Activated T-cell treated with anti-CD3 and anti-CD28 coated beads for 1 hour (primary cell): ENCODE results near the gene MAP1A.

Experiments
- DNase-seq: peaks from one replicate; pipeline ENCODE4 v3.0.0-alpha.2; 2020; ENCODE audit warnings: low read depth

MAP1A gene

DNA sequence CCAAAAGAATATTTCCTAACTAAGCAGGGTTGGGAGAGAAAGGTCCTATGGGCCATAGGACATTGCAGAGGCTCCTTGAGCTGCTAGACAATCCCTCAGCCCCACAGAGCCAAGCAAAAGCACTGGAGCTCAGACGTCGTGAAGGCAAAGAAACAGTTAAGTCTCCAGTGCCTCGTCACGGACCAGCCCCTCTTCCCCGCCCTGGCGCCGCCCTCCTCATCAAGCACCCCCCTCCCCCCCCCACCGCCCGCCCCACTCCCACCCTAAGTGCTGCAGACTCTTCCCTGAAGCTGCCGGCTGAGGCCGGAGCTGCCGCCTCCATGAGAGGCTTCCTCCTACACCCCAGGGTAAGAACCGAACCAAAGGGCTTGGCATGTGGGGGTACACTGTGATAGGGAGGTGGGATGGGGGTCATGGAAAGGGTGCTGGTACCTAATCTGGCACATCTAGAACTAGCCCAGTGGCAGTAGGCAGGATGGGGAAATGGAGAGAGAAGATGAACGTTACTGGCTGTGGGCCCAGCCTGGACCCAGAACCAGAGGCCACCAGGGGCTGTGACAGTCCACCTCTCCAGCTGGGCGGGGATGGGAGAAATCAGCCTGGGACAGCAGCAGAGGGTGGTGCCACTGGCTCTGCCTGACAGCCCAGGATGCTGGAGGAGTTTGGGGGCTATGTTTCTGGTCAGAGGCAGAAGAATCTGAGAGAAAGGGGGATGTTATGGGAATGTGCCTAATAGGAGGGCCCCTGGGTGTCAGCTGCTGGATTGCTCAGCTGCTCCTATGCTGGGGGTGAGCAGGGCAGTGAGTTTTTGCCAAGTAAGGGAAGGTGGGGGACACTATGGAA, at the start of gene MAP1A:
Gene MAP1A, plus strand, starts transcription at position 255 of the 843 bp plus-strand sequence. CDS start 3,866 bp downstream, outside the sequence.
- DNase-seq = no peak

DNA sequence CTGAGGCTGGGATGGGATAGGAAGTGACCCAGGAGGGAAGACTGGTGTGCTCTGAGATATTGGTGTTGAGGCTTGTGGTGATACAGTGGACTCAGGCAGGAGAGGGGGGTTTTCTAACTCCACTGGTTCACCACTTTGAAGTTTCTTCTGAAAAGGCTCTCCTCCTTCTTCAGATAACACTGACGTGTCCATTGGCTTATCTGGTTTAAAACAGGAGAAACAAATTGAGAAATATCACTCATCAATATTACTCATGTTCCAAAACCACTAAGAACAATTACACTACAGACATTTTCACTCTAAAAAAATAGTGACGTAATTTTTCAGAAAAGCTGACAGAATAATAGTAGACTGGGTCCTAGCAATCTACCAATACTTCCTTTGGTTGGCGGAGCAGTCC, 47.5 kb upstream of the MAP1A start:
- DNase-seq = no peak

DNA sequence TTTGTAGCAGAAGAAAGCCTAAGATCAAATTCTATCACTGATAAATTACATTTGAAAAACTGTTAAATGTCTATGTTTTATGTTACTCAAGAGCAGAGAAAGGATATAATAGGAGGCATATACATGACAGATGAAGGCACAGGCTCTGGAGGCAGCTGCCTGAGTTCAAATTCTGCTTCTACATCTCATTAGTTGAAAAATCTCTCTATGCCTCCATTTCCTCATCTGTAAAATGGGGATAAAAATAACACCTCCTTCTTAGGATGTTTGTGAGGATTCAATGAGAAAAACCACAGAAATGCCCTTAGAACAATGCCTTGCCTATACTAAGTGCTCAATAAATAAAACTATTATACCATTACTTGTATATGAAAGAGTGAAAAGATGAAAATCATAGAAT, 45.4 kb upstream of the MAP1A start:
- DNase-seq = no peak

DNA sequence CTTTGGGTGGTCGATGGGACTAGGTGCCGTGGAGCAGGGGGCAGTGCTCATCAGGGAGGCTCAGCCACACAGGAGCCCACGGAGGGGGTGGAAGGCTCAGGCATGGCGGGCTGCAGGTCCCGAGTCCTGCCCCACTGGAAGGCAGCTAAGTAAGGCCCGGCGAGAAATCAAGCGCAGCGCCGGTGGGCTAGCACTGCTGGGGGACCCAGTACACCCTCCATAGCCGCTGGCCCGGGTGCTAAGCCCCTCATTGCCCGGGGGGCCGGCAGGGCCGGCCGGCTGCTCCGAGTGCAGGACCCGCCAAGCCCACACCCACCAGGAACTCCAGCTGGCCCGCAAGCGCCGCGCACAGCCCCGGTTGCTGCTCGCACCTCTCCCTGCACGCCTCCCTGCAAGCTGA, 43.5 kb upstream of the MAP1A start:
- no peak for DNase-seq

DNA sequence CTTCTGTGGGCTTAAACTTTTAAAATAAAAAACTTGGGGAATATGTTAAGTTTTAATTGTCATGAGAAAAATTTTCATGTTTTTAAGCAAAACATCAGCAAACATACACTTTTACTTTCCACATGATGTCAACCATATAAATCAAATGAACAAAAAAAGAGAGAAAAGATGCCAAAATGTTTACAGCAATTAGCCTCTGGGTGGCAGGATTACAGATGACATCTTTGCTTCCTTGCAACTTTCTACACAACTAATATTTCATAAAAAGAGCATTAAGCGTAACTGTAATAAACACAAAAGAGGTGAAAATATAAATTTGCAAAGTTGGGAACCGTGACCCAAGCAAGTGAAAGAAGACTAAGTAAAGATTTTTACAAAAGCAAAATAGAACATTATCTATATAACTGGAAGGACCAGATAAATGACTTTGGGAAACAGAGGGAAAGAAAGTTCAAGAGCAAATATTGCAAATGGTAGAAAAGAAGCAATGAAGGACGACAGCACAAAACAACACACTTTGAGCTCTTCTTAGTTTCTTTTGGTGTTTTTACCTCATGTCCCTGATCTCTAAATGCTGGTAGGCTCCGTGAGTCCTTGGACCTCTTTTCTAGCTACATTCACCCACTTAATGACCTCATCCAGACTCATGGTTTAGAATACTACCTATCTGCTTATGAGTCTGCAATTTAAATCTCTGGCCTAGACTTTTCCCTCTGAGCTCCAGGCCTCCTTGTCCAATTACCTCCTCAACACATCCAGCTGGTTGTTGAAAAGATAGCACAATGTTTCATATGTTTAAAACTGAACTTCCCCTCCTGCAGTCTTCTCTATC, 33.9 kb upstream of the MAP1A start:
- no peak for DNase-seq

DNA sequence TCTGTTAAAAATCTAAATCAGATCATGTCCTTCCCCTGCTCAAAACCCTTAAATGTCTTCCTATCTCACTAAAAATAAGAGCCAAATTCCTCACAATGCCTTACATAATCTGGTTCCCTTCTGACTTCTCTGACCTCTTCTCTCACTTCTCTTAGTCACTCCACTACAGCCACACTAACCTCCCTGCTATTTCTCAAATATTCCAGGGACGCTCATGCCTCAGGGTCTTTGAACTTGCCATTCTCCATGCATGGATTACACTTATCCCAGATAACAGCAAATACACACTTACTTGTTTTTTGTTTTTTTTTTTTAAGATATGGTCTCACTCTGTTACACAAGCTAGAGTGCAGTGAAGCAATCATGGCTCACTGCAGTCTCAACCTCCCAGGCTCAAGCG, 33.0 kb upstream of the MAP1A start:
- no peak for DNase-seq

DNA sequence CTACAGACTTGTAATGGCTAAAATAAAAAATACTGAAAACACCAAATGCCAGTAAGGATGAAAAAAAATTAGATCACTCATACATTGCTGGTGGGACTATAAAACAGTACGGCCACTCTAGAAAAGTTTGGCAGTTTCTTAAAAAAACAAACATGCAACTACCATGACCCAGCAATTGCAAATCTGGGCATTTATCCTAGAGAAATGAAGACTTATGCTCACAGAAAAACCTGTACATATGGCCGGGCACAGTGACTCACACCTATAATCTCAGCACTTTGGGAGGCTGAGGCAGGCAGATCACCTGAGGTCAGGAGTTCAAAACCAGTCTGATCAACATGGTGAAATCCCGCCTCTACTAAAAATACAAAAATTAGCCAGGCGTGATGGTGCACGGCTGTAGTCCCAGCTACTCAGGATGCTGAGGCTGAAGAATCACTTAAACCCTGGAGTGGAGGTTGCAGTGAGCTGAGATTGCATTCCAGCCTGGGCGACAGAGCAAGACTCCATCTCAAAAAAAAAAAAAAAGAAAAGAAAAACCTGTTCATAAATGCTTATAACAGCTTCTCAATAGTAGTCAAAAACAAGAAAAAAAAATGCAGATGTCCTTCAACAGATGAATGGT, 30.0 kb upstream of the MAP1A start:
- DNase-seq = no peak

DNA sequence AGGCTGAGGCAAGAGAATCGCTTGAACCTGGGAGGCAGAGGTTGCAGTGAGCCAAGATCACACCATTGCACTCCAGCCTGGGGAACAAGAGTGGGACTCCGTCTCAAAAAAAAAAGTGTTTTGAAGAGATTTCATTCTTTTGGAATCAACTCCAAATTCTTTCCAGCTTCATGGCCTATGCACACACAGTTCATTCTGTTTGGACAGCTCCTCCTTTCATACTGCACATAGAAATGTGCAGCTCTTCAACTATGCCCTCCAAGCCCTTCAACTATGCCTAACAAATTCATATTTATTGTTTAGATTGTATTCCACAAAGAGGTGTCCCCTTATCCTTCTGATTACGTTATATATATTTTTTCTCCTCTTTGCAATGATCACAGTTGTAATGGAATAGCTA, 28.6 kb upstream of the MAP1A start:
- DNase-seq = no peak

DNA sequence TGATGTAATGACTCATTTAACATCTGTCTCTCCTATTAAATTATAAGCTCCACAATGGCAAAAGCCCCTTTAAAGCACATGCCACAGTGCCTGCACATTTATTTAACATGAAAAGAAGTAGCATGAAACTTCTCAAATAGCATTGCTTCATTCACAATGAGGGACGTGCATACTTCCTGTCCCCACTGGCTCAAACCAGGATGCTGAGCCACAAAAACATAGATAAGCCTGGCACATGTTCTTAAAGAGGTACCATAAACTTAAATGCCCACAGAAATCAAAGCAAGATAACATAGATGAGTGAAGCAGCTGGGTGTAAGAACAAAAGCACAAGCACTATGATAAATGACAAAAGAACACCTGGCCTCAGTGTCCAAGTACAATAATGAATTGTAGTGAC, 28.2 kb upstream of the MAP1A start:
- DNase-seq = no peak

DNA sequence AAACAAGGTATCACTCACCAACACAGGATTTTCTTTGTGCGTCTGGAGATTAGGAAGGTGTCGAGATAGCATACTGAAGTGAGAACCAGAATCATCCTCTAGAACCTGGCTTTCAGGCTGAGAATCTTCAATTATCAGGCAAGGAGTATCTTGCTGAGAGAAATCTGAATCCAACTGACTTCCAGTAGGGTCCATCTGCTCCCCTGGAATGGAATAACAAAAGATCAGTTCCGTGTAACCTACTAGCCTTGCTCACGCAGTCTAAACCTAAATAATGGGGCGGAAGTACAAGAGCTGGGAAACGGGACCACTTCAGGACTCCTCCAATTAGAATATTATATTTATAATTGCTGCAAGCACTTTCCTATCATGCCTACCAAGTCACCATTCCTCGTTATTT, 25.1 kb upstream of the MAP1A start:
- no peak for DNase-seq

DNA sequence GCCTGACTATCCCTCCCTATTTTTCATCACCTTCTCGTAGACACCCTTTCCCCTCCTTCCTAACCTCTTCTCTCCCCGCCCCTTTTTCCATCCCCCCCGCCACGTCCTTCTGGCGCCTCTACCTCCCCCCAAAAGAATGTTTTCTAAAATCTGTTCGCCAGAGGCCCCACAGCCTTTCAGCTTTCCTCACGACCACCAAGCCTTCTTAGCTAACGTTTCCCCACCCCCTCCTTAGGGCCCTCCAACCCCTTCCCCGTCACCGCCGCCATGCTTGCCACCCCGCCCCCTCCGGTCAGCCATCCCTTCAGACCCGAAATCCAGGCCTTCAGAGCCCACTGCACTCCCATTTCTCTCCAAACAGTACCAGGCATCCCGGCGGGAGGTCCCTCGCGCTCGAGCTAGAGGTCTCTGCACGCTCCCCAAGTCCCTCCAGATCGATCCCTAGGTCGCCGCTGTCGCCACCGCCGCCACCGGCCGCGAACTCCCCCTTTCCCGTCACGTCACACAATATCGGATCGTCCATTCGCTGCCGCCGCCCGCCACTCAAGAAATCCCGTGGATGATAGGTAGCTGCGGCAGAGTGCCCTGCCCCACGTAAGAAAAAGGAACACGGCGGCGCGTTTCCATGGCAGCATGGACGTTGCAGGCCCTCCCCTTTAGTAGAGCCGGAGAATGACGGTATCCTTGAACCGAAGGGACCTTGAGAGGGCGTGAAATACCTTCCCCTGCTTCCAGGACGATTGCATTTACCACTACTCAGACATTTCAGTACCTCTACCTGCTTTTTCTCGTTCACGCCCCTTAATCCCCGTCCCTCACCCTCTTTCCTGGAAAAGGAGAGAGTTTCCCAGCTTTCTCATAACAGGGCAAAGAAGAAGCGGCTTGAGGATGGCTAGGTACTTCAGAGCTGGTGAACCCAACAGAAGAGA, 24.5 kb upstream of the MAP1A start, which contains the start of gene TP53BP1:
Gene TP53BP1, minus strand, starts transcription at position 484 of the 929 bp plus-strand sequence. Its CDS starts 113 bp downstream, at position 371.
- peak; percentile 91 for DNase-seq

DNA sequence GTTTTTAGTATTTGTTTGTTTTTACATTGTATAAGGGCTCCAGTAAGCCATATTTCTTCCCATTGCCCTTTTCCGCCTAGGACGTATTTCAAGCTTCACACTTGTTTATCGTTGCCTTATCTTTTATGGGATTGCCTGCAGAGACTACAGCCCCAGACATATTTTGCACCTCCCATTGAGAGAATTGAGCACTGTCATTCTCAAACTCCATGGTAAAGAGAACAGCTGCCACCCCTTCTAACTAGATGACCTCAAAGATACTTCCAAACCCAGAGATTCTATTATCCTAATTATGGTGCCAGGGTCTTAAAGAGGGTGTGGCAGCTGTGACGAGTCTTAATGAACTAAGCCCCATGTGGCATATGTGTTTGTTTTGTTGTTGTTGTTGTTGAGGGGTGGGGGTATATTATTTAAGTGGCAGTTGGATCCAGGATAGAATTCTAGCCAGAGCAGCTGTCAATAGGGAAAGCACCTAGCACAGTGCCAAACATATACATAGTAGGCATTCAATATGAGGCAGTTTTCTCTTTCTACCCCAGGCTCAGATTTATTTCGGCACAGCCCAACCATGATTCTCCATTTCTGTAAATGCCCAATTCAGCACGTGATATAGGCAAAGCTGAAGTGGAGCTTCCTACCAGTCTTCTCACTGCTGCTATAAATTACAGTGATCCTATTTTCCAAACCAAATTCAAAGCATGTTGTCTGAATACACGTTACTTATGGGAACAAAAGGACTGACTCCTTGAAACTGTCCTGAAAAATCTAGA, 23.5 kb upstream of the MAP1A start:
- no peak for DNase-seq

DNA sequence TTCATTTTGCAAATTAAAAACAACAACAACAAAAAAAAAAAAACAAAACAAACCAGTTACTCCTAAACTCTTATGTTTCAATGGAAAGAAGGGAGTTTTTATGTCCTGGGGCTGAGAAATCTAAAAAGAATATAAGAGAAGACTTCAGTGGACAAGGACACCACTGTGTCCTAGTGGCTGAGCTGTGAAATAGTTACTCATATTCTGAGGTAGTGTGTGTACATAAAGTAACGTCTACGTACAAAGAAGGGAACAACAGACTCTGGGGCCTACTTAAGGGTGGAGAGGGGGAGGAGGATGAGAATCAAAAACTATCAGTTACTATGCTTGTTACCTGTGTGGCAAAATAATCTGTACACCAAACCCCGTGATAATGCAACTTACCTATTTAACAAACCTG, 18.4 kb upstream of the MAP1A start:
- no peak for DNase-seq

DNA sequence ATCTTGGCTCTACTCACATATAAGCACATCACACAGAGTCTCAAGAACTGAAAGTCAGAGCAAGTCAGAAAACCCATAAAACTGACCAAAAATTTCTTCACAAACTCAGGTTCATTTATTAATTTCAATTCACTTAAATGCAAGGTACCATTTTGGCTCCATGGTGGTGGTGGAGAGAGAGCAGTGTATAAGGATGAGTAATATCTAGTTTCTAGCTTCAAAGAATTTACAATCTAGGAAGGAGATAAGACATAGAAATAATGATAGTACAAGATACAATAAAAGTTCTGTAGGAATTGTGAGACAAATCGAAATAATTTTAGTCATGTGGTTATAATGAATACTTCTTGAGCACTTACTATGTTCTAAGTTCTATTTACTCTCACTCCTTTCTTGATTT, 17.8 kb upstream of the MAP1A start:
- no peak for DNase-seq

DNA sequence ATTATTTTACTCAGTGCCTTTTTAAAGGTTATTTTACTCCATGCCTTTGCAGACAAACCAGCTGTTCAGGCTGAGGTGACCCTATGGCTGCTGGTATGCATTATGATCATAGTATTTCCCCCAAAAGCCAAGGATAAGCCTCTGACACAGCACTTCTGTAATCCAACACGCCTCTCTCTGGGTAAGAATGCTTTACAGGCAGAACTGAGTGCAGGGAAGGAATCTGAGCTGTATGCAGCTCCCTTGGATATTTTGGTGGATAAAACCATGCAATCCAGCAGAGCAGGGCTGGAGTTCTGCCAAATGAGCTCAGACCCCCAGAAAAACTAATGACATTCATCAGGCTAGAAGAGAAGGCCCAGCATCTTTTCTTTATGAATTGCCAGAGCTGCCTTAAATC, 11.7 kb upstream of the MAP1A start:
- DNase-seq = no peak

DNA sequence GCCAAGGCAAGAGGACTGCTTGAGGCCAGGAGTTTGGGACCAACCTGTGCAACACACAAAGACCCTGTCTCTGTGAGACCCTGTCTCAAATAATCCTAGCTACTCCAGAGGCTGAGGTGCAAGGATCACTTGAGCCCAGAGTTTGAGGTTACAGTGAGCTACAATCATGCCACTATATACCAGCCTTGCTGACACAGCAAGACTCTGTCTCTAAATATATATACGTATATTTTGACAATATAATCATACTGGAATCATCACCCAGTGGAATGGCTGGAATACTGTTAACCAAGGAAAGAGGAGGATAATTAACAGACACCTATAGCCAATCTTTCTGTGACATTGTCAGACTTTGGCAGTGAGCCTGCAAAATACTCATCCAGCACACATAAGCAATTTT, 9.0 kb upstream of the MAP1A start:
- DNase-seq = no peak

DNA sequence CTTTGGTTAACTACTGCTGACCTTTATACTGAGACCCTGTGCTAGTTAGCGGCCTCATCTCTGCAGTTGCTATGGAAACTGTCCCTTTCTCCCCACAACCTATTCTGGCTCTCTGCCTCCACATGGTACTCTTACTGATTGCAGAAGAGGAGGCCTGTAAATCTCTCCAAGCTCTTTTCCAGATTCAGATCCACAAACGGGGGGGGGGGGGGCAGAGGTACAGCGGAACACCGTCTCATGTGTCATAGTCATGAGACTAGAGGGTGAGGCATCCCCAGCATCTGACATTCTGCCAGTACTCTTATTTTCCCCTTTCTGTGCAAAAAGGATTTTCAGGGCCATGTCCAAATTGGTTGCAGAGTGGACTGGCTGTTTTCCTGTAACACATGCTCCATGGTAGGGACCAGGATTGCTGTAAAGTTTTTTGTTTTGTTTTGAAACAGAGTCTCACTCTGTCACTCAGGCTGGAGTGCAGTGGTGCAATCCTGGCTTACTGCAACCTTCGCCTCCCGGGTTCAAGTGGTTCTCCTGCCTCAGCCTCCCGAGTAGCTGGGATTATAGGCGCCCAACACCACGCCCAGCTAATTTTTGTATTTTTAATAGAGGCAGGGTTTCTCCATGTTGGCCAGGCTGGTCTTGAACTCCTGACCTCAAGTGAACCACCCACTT, 8.3 kb upstream of the MAP1A start:
- DNase-seq = no peak

DNA sequence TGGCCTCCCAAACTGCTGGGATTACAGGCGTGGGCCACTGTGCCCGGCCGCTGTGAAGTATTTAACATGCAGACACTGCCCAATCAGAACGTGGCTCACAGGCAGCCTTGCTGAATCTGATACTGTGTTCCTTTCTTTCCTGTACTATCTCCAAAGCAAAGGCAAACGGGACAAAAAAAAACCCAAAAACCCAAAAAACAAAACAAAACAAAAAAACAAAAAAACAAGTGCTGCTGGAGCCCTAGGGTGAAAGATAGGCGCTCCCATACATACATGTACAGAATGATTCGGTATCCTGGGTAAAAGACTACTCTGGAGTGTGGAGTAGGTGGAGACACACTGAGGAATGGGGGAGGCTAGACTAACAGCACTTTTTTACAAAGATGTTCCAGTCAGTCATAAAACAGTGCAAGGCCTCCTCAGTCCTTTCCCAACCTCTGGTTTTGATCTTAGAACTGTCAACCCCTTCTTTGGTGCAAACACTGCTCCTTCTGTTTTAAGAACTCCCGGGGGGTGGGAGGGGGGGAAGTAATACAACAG, 7.7 kb upstream of the MAP1A start:
- DNase-seq = no peak

DNA sequence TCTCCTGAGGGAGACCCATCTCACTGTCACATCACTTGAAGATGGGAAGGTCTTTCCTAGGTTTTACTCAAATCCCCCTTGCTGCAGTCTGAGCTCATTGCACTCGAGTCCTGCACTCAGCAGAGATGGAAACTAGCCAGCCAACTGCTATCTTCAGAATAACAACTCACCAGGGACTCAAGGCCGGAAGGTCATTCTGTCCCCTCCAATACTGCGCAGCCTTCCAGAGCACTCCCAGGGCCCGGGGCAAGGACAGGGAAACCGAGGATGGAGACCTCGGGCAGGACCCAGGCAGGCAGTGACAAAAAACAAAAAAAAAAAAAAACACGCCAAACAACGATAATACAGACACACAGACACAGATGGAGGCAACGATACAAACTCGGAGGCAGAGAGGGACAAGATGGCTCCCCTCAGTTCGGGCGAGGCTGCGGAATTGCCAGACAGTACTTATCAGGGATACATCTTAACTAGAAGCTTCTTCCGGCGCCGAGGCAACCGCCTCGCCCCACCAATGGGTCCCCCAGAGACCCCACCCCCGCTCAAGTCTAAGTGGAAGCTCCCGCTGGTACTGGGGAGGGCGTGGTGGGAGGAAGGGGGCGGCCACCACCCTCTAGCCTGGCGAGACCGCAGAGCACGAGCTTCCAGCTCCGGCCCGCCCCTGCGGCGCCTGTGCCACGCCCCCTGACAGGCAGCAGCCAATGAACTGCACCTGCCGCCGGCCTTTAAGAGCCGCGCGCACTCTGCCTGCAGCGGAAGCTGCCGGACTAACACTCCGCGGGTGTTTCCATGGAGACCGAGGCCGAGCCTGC, 7.0 kb upstream of the MAP1A start:
- DNase-seq = peak; percentile 91
